Breast epithelium (tissue), 3 donors: Measurements from ENCODE around the gene SWAP70.

Experiments used
- CTCF ChIP-seq, 3 donors: fragments of 450-650 bp; IDR thresholded peaks; one replicate each; pipeline ENCODE4 v1.5.1; 2016 to 2017; ENCODE audit warnings: antibody characterized with exemption in 3 of 3, mild to moderate bottlenecking in 3 of 3, moderate library complexity in 3 of 3
- POLR2A ChIP-seq: fragments of 450-650 bp; IDR thresholded peaks from one replicate; pipeline ENCODE4 v1.6.1; 2016; ENCODE audit warnings: antibody characterized with exemption, mild to moderate bottlenecking, moderate library complexity
- POLR2AphosphoS5 ChIP-seq, 3 donors: sonication (generic); formaldehyde crosslinking; IDR thresholded peaks; one replicate each; pipeline ENCODE4 v1.6.1; 2017; ENCODE audit warnings: antibody characterized with exemption in 3 of 3

GRCh38 chr11:9664276-9665171, 647 bp downstream of the SWAP70 start:
- no peak for TF ChIP-seq POLR2A
- no peak for TF ChIP-seq POLR2AphosphoS5 (IDR thresholded peaks at IDR 0.05)
- TF ChIP-seq CTCF (IDR thresholded peaks at IDR 0.05), result no peak
